ENCODE measurements around the gene SGO2. TPM values are rescaled to one million over a fixed set of nuclear protein-coding genes. Genes with fewer than 3 reads are reported as not detected.
"Not testable (repeated sequence)": the region's sequence is repeated elsewhere in the genome, so short reads cannot be mapped to it uniquely, and the experiment has no call there.

The SGO2 gene
- total RNA-seq, 1 donor from 2014 or later, result 10.7 TPM

GRCh38 chr2:200538139-200538538 is 12.1 kb downstream of the SGO2 start:
- Mint-ChIP-seq H3K27me3 (ENCODE audit: low read depth) (no peaks in the 10 kb centered on the region), H3K4me1 (peaks cover 11% of the 10 kb centered on the region), H3K9me3 (peaks cover 18% of the 10 kb centered on the region), H3K4me3 (no peak overlapping the region), H3K36me3 (peaks cover 31% of the 10 kb centered on the region), H3K27ac (no peak overlapping the region)
- no peak for DNase-seq (ENCODE audit: low spot score in 2 of 2, unreplicated experiment in 2 of 2)
- TF ChIP-seq, protein P1, sequence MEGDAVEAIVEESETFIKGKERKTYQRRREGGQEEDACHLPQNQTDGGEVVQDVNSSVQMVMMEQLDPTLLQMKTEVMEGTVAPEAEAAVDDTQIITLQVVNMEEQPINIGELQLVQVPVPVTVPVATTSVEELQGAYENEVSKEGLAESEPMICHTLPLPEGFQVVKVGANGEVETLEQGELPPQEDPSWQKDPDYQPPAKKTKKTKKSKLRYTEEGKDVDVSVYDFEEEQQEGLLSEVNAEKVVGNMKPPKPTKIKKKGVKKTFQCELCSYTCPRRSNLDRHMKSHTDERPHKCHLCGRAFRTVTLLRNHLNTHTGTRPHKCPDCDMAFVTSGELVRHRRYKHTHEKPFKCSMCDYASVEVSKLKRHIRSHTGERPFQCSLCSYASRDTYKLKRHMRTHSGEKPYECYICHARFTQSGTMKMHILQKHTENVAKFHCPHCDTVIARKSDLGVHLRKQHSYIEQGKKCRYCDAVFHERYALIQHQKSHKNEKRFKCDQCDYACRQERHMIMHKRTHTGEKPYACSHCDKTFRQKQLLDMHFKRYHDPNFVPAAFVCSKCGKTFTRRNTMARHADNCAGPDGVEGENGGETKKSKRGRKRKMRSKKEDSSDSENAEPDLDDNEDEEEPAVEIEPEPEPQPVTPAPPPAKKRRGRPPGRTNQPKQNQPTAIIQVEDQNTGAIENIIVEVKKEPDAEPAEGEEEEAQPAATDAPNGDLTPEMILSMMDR (IDR thresholded peaks at IDR 0.05; ENCODE audit: unreplicated experiment), result no peak

DNA sequence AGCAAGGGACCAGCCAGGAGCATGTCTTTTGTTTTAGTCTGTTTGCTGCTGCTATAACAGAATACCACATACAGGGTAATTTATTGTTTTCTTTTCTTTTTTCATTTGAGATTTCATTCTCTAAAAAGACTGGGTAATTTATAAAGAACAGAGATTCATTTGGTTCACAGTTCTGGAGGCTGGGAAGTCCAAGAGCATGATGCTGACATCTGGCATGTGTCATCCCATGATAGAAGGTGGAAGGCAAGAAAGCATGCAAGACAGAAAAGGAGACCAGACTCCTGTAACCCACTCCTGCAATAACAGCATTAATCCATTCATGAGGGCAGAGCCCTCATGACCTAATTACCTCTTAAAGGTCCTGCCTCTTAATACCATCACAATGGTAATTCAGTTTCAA is 14.8 kb downstream of the SGO2 start:
- H3K27me3 Mint-ChIP-seq (ENCODE audit: low read depth), result no peaks in the 10 kb centered on the region
- no peak overlapping the region for H3K4me3 Mint-ChIP-seq
- H3K36me3 Mint-ChIP-seq, result peaks cover 45% of the 10 kb centered on the region
- H3K4me1 Mint-ChIP-seq, result no peaks in the 10 kb centered on the region
- H3K27ac Mint-ChIP-seq, result no peak overlapping the region
- DNase-seq (ENCODE audit: low spot score in 2 of 2, unreplicated experiment in 2 of 2), result no peak
- peaks cover 18% of the 10 kb centered on the region for H3K9me3 Mint-ChIP-seq
- TF ChIP-seq, protein P1 (IDR thresholded peaks at IDR 0.05; ENCODE audit: unreplicated experiment), result no peak

DNA sequence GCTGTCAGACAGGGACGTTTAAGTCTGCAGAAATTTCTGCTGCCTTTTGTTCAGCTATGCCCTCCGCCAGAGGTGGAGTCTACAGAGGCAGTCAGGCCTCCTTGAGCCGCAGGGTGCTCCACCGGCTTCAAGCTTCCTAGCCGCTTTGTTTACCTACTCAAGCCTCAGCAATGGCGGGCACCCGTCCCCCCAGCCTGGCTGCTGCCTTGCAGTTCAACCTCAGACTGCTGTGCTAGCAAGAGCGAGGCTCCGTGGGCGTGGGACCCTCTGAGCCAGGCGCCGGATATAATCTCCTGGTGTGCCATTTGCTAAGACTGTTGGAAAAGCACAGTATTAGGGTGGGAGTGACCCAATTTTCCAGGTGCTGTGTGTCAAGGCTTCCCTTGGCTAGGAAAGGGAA is 40.6 kb downstream of the SGO2 start:
- peaks cover 32% of the 10 kb centered on the region for H3K9me3 Mint-ChIP-seq
- H3K27ac Mint-ChIP-seq, H3K4me3 Mint-ChIP-seq: not testable (repeated sequence)

DNA sequence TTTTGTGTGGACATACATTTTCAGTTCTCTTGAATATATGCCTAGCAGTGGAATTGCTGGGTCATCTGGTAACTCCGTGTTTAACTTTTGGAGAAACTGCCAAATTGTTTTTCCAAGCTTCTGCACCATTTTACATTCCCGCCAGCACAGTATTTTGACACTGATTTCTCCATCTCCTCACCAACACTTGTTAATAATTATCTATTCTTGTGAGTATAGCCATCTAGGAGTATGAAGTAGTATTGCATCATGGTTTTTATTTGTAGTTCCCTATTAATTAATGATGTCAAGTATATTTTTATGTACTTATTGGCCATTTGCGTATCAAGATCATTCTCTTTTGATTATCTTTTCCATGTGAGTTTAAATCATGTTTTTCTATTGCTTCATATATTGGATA is 41.9 kb downstream of the SGO2 start:
- TF ChIP-seq, protein P1 (IDR thresholded peaks at IDR 0.05; ENCODE audit: unreplicated experiment), result no peak

More for the DNA sequence above, 40.6 kb downstream of the SGO2 start:
- H3K36me3 Mint-ChIP-seq, result peaks cover 38% of the 10 kb centered on the region
- not testable (repeated sequence) for DNase-seq (ENCODE audit: low spot score in 2 of 2, unreplicated experiment in 2 of 2); H3K27me3 Mint-ChIP-seq (ENCODE audit: low read depth); H3K4me1 Mint-ChIP-seq

DNA sequence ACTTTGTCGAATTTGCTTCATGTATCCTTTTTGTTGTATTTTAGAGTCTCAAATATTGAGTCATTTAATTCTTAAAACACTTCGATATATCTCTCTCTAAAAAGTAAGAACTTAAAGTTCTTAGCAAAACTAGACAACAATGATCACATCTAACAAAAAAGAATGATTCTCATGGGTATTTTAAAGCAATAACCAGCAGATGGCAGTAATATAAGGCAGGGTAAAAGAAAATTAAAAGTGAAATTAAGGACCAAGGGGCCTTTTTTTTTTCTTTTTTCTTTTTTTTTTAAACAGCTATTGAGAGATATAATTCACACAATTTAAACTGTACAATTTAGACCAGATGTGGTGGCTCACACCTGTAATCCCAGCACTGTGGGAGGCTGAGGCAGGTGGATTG is 50.0 kb downstream of the SGO2 start:
- H3K27me3 Mint-ChIP-seq (ENCODE audit: low read depth), result no peaks in the 10 kb centered on the region
- no peaks in the 10 kb centered on the region for H3K4me1 Mint-ChIP-seq
- no peaks in the 10 kb centered on the region for H3K9me3 Mint-ChIP-seq
- H3K36me3 Mint-ChIP-seq, result peaks cover 17% of the 10 kb centered on the region
- H3K27ac Mint-ChIP-seq, result no peak overlapping the region
- no peak overlapping the region for H3K4me3 Mint-ChIP-seq
- no peak for DNase-seq (ENCODE audit: low spot score in 2 of 2, unreplicated experiment in 2 of 2)
- TF ChIP-seq, protein P1 (IDR thresholded peaks at IDR 0.05; ENCODE audit: unreplicated experiment), result no peak

More for the DNA sequence above, 41.9 kb downstream of the SGO2 start:
- H3K27ac Mint-ChIP-seq, result no peak overlapping the region
- peaks cover 35% of the 10 kb centered on the region for H3K36me3 Mint-ChIP-seq
- no peaks in the 10 kb centered on the region for H3K4me1 Mint-ChIP-seq
- H3K4me3 Mint-ChIP-seq, result no peak overlapping the region
- H3K27me3 Mint-ChIP-seq (ENCODE audit: low read depth), result no peaks in the 10 kb centered on the region
- DNase-seq (ENCODE audit: low spot score in 2 of 2, unreplicated experiment in 2 of 2), result no peak
- H3K9me3 Mint-ChIP-seq, result peaks cover 32% of the 10 kb centered on the region

GRCh38 chr2:200577027-200577426 is 51.0 kb downstream of the SGO2 start:
- no peaks in the 10 kb centered on the region for H3K9me3 Mint-ChIP-seq
- H3K4me1 Mint-ChIP-seq, result no peaks in the 10 kb centered on the region
- H3K4me3 Mint-ChIP-seq, result no peak overlapping the region
- H3K36me3 Mint-ChIP-seq, result peaks cover 13% of the 10 kb centered on the region
- TF ChIP-seq, protein P1 (IDR thresholded peaks at IDR 0.05; ENCODE audit: unreplicated experiment), result no peak
- DNase-seq (ENCODE audit: low spot score in 2 of 2, unreplicated experiment in 2 of 2), result no peak
- H3K27me3 Mint-ChIP-seq (ENCODE audit: low read depth), result no peaks in the 10 kb centered on the region
- no peak overlapping the region for H3K27ac Mint-ChIP-seq

Data from mesothelial cell of epicardium (in vitro differentiated cells).